Stimulated activated CD8-positive, alpha-beta memory T cell treated with anti-CD3 and anti-CD28 coated beads, Interleukin-15, amount 100 ng/mL, for 48 hours (primary cell): ENCODE results near the gene ARHGAP33.
A peak's percentile ranks its signal among the peaks of the same experiment; 100 is the strongest.

Experiments
- DNase-seq, 2 donors: peaks; one replicate each; pipeline ENCODE4 v3.0.0-alpha.2; 2020; ENCODE audit warnings: low read depth in 2 of 2

Gene ARHGAP33

DNA sequence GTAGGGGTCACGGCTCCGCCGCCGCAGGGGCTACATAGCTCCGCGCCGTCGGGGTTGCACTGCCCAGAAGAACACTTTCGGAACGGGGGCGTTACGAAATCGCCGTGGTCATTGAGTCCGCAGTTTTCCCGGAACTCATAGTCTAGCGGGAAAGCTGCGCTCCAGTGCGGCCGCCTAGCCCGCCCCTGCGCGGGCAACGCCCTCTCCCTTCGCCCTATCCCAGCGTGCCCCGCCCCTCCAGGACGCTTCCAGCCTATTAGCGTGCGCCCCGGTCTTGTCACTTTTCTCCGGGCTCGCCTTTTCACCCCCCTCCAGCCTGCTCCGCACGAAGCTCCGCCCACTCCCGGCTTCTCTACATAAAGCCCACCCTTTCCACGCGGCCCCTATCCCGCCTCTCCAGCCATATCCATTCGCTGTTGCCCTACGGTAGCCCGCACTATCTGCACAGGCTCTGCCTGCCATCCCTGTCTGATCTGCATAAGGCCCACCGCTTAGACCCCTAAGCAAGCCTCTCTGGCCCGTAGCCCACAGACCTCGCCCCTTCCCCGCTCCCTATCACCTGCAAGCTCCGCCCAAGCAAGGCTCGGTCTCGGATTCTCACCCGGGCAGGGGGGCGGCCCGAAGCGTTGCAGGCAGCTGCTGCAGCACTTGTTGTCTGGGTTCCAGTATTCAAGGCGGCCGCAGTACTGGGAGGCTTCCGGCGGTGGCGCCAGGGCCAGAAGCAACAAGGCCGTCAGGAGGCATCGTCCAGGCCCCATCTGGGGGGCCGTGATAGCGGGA lies 34.8 kb upstream of the ARHGAP33 start:
- peak; percentile 96 to 97 for DNase-seq

DNA sequence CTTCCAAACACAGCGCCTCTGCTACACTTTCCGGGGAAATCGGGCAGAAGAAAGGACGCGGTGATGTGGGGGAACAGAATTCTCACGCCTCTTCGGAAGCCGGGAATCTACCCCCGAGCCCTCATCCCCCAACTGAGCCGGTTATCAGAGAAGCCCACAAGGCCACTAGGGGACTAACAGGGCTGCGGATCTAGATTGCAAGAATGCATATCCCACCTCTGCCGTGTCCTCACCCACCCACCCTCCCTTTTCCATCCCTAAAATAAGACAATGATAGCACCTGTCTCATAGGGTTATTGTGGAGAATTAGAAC lies 34.2 kb upstream of the ARHGAP33 start:
- no peak for DNase-seq

DNA sequence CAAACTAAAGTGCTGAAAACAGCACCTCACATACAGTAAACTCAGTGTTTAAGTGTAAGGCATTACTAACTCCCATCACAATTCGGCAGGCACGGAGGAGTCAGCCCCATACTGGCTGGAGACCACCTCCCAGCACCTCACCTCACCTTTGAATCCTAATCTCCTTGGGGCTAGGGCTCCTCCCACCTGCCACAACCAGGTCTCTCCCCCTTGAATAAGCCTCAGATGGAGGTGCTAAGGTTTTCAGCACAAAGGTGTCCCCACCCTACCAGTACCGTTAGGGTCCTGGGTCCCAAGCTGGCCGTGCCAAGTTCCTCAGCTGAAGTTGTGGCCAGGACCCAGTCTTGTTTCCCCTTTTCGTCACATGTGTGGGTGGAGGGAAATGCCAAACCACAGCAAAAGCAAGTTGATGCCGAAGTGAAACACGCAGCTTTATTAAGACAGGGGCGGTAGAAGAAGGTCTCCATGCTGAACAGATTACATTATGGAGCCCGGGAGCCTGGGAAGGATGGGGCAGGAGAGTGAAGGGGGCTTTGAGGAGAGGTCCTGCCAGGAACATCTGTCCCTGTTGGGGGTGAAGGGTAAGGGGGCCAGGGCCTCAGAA lies 33.1 kb upstream of the ARHGAP33 start, which contains the start of gene IGFLR1:
TSS of gene IGFLR1 (minus strand) at position 332 of the 604 bp plus-strand sequence. CDS start 1,272 bp downstream, outside the sequence.
- DNase-seq, result peak; percentile 67 to 74

DNA sequence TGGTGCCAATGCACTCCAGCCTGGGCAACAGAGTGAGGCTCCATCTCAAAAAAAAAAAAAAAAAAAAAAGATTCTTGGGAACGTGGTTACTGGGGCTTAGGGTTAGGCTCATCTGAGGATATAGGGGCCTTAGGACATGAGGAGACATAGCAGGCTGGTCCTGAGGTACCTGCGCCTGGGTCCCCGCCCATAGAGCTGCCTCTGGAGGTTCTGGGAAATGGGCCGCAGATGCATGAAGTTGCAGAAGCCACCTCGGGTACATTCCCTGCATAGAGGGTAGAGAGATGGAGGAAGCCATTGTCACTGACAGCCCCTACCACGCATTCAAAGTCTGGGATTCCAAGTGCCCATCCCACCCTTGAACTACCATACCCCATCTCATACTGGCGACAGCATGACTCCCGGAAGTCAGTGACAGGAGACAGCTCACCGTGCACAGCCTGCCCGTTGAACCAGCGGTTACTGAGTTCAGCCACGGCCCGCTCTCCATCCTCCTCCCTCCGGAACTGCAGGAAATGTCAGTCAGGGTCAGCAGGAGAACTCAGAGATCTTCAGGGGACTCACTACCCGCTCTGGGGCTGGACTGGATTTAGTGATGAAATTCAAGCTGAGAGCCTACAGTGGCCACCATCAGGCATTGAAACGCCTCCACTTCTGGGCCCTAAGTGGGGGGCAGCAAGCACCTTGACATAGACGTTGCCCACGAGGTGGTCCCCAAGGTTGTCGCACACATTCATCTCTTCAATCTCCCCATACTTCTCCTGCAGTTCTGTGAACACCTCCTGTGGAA lies 31.5 kb upstream of the ARHGAP33 start:
- no peak for DNase-seq

DNA sequence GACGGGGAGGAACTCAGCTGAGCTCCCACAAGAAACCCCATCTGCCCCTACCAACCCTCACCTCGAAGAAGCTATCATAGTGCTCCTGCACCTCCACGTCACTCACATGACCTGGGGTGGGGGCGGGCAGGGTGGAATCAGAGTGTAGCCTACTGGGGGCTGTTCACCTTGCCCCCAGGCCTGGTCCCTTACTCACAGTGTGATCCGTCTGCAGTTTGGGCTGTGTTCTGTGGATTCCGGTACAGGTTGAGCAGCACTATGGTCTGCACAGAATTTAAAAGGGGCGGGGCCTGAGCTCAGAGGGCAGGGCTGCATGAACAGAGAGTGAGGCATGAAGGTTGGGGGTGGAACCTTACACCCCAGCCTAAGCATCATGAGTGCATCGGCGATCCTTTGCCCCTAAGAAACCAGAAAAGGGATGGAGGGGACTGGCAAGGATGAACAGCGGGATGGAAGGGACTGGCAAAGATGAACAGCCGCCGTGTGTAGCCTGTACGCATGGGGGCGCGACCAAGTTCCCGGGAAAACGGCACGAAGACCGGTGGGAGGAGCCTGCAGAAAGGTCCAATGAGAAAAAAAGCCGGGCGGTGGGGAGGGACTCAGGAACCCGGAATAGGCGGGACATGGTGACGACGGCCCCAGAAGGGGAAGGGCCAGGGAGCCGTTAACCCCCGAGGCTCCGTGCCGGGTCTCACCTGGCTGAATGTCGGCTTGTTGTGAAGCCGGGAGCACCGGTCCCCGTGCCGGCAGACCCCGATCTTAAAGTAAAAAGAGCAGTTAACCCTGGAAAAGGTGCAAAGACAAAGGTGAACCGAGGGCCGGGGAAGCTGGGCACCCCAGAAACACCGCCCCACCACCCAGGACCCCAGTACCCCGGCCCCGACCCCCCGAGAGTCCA lies 30.7 kb upstream of the ARHGAP33 start:
- DNase-seq, result peak; percentile 86 to 89

DNA sequence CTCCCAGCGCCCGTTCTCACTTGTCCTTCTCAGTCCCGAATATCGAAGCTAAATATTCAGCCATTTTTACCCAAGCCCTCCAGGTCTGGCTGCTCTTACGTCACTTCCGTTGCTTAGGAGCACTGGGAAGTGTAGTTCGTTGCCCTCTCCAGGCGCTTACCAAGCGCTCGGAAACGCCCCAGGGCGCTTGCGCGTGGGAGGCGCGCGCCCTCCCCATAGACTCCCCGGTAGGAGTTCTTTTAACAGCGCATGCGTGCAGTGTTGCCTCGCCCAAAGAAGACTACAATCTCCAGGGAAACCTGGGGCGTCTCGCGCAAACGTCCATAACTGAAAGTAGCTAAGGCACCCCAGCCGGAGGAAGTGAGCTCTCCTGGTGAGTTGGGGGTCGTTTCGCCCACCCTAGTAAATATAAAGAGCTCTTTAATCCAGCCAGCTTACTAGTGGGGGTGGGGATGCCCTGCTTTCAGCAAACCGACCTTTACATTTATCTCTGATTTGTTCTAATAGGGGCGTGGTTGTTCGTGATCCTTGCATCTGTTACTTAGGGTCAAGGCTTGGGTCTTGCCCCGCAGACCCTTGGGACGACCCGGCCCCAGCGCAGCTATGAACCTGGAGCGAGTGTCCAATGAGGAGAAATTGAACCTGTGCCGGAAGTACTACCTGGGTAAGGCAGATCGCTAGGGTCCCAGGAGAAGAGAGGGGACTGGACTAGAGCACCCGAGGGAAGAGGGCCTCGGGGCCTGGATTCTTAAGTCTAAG lies 29.9 kb upstream of the ARHGAP33 start, which contains the start of the genes PSENEN and U2AF1L4:
TSS of gene PSENEN (plus strand) at position 324 of the 759 bp plus-strand sequence. CDS start at position 604, 280 bp downstream.
TSS of gene U2AF1L4 (minus strand) at position 91 of the 759 bp plus-strand sequence. CDS start at position 64, 27 bp downstream.
- DNase-seq, result peak; percentile 96 to 97

DNA sequence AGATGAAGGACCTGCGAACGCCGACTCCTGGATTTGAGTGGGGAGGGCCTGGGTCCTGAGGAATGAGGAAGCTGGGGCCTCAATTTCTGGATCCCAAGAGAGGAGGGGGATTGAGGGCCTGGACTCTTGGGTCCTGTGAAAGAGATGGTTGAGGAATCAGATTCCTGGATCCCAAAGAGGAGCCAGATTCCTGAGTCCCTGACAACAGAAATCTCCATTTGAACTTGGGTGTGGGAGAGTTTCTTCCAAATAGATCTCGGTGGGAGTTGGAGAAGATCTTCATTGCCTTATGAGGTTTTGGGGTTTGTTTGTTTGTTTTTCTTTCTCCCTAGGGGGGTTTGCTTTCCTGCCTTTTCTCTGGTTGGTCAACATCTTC lies 29.3 kb upstream of the ARHGAP33 start:
- no peak for DNase-seq

DNA sequence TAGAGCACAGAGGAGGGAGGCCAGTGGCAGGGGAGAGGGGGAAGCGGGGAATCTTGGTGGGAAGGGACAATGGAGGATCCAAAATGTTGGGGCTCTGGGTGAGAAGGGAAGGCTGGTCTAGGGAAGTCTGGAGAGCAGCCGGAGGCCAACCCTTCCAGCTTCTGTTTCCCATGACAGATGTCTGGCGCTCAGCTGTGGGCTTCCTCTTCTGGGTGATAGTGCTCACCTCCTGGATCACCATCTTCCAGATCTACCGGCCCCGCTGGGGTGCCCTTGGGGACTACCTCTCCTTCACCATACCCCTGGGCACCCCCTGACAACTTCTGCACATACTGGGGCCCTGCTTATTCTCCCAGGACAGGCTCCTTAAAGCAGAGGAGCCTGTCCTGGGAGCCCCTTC lies 28.8 kb upstream of the ARHGAP33 start:
- DNase-seq, result no peak

DNA sequence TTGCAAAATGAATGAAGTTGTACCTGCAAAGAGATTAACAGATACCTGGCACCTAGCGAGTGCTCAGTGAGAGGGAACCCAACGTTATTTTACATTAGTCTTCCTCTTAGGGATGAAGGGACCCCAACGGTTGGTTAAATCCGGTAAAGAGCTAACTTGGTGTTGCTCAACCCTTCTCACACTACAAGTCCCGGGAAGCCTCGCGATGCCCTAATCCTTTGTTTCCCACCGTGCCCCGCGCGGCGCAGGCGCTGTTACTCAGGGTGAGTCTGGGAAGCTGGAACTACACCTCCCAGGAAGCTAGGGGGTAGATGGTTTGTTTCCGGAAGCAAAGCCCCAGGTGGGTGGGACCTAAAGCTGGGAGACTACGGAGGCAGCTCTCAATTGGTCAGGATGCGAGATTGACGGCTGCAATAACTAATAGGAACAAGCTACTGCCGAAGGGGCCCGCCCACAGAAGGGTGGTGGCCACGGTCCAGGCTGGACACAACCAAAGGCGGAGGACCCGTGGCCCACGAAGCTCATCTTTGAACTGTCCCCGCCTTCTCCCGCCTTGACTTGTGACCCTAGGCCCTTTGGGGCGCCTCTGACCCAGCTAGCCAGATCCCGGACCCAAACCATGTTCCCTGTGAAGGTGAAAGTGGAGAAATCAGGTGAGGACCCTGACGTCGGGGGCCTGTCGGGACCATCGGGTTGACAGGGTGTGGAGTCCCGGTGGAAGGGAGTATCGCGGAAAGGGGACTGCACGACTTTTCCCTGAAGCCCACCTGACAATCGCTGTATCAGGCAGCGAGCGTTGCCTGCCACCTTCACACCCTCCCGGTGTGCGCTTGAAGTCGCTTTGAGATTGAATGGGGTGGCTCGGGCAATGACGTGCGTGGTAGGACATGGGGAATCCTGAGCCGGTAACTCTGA lies 27.0 kb upstream of the ARHGAP33 start, which contains the start of gene LIN37:
TSS of gene LIN37 (plus strand) at position 471 of the 915 bp plus-strand sequence. CDS start at position 620, 149 bp downstream.
- peak; percentile 96 to 98 for DNase-seq

DNA sequence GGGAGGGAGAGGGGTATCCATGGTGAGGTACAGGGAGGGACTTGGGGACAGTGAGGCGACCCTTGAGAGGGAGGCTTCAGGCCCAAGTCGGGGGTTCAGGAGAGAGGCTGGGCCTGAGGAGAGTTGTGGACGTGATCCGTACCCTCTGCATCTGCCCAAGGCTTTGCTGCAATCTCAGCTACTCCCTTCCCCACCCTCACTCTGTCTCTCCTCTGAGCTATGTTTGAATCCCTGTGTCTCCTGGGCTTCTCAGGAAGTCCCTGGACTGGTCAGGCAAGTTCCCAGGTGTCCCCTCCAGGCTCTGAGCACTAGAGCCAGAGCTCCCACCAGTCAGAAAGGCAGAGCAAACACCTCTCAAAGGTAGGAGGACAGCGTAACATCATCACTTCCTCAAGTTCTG lies 25.2 kb upstream of the ARHGAP33 start:
- no peak for DNase-seq

DNA sequence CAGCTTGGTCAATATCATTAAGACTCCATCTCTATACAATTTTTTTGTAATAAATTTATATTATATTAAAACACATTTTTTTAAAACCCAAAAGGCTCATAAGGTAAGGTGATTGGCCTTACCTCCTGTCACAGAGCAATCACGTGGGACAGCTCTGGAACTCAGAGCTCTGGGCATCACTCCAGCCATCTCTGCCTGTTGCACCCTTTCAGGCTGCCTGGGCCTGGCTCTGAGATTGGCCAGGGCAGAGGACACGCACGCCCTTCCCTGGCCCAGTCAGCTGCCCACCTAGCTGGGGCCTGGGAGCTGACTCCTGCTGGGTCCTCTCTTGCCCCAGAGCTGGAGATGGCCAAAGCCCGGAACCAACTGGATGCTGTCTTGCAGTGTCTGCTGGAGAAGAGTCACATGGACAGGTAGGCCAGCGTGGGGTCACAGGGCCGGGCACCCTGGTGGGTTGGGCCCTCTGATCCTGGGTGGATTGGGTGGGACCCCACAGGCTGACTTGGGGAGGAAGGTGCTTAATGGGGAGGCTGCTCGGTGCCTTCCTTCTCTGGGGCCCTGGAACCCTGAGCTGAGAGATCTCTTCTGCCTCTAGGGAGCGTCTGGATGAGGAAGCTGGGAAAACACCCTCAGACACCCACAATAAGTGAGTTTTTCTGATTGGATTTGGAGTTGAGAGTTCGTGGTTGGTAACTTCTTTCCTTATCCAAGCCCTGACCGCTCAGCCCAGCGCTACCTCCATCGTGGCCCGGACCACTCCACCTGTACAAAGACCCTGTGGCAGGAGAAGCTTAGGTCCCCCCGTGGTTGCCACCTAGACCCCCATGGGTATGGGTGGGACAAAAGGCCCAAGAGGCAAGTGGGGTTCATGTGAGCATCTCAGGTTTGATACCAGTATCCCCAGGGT lies 23.3 kb upstream of the ARHGAP33 start:
- DNase-seq, result no peak

DNA sequence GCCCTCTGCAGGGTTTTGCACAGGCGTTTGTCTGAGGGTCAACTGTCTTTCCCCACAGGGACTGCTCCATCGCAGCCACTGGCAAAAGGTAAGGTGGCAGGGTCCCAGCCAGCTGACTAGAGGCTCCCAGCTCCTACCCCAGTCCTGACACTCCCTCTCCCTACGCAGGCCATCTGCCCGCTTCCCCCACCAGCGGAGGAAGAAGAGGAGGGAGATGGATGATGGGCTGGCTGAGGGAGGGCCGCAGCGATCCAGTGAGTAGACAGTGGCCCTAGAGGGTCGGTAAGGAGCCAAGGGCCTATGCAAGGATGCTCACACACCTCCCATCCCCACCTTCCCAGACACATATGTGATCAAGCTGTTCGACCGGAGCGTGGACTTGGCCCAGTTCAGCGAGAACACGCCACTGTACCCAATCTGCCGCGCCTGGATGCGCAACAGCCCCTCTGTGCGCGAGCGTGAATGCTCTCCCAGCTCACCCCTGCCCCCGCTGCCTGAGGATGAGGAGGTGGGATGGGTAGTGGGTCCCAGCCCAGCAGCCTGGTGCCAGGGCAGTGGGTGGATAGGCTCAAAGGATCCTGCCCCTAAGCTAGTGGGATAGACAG lies 22.5 kb upstream of the ARHGAP33 start:
- no peak for DNase-seq

DNA sequence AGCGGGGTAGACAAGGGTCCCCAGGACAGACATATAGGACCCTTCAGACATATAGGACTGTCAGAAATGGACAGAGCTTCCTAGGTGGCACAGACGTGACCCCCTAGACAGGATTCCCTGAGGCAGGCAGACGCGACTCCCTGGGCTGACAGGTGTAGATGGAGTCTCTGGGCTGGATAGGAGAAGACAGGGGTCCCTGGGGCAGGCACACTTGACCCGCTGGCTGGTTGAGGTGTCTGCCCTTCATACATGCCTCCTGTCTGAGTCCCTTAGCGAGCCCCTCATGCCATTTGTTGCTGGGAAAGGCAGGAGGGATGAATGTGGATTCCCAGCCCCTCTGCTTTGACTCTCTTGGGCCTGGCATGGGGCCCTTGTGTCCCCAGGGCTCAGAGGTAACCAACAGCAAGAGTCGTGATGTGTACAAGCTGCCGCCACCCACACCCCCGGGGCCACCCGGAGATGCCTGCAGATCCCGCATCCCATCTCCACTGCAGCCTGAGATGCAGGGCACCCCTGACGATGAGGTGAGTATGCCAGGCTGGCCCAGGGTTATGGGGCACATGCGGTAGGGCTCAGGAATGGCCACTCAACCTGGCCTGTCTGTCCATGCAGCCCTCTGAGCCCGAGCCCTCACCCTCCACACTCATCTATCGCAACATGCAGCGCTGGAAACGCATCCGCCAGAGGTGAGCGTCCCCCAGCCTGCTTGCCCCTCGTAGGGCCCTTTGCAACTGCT lies 21.6 kb upstream of the ARHGAP33 start:
- DNase-seq, result no peak

DNA sequence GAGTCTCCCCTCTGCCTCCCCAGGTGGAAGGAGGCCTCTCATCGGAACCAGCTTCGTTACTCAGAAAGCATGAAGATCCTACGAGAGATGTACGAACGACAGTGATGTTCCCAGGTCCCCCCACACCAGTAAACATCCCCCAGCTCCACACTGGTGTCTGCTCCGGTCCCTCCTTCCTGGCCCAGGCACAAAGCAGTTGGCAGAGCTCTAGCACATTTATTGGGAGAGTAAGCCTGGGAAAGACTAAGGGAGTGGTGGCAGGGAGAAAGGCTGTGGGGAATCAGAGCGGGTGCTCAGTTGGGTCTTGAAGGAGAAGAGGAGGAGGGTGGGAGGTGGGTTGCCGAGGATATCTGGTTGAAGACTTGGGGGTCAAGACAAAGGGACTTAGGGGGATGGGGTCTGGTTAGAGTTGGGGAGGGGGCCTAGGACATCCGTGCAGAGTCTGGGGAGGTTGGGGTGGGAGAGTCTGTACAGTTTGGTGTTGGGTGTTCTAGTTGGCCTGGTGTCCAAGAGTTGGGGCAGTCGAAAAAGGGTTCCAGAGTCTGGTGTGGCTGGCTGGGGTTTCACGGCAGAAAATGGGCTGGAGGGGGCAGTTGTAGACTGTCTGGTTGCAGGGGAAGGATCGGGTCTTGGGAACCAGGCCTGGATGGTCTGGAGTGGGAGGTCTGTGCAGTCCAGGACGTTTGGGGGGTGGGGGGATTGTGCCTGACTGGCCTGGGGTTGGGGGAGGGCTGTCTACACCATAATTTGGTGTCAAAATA lies 20.8 kb upstream of the ARHGAP33 start:
- DNase-seq, result no peak

DNA sequence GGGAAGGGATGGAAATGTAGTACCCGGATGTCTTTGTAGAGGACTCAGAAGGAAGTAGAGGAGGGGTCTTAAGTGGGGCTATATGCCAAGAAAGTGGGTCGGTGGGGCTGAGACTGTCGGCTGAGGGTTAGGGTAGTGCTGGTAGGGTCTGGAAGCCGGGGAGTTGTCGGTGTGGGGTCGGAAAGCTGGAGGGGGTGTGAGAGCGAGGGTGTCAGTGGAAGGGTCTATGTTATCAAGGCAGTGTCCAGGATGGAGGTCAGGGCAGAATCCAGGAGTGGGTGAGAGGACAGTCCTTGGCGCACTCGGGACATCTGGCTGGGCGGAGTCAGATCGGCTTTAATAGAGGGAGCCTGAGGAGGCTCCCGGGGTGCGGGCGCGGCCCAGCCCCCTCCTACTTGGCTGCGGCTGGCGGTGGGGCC lies 20.2 kb upstream of the ARHGAP33 start:
- no peak for DNase-seq
